HEK293 (cell line): Measurements from ENCODE around the gene KRTAP10-1.

Experiments used
- CTCF ChIA-PET: fragments of 350-600 bp; formaldehyde crosslinking; extraction: SDS; loops from one replicate; lab custom pipeline; 2021; ENCODE audit warnings: antibody characterized with exemption; lab: Yijun Ruan, JAX
- POLR2A ChIA-PET: fragments of 300-600 bp; formaldehyde crosslinking; extraction: SDS; loops from one replicate; lab custom pipeline; 2020; ENCODE audit warnings: antibody characterized with exemption, inconsistent platforms; lab: Yijun Ruan, JAX
- H3K27ac ChIP-seq: fragments of 200-500 bp; sonication (Bioruptor generic); 2 replicates; pipeline ENCODE4 v1.5.1; 2014; ENCODE audit warnings: low read depth, low read length, control low read depth, inconsistent platforms; ENCODE audit errors: extremely low read depth
- H3K36me3 ChIP-seq, 2 experiments: fragments of 200-500 bp in 1 of 2; sonication (Bioruptor generic) in 1 of 2; 1 replicate in 1 of 2; 2 replicates in 1 of 2; pipeline ENCODE4 v1.5.1; 2014 to 2017; ENCODE audit warnings: inconsistent platforms in 2 of 2, low read length in 2 of 2; ENCODE audit not compliant: control insufficient read depth in 2 of 2, insufficient read depth in 1 of 2
- H3K4me1 ChIP-seq: fragments of 200-500 bp; sonication (Bioruptor generic); 2 replicates; pipeline ENCODE4 v1.5.1; 2014; ENCODE audit warnings: mild to moderate bottlenecking, low read length, inconsistent platforms; ENCODE audit not compliant: control insufficient read depth, insufficient read depth
- H3K4me3 ChIP-seq: 2 replicates; pipeline ENCODE4 v1.5.1; 2011; ENCODE audit warnings: low read depth, mild to moderate bottlenecking, control low read depth, low read length, moderate library complexity
- H3K9me3 ChIP-seq: fragments of 200-500 bp; sonication (Bioruptor generic); 2 replicates; pipeline ENCODE4 v1.5.1; 2014; ENCODE audit warnings: low read depth, low read length, inconsistent platforms; ENCODE audit not compliant: control insufficient read depth, insufficient read depth
- BCL11A ChIP-seq: fragments of 450-650 bp; formaldehyde crosslinking; IDR thresholded peaks from 2 replicates; pipeline ENCODE4 v1.5.1; 2016; ENCODE audit warnings: low read depth, missing biosample characterization, missing genetic modification characterization
- SCRT2 ChIP-seq: fragments of 450-650 bp; formaldehyde crosslinking; IDR thresholded peaks from 2 replicates; pipeline ENCODE4 v1.5.1; 2016; ENCODE audit warnings: missing biosample characterization, missing genetic modification characterization
- TCF7L2 ChIP-seq: IDR thresholded peaks from 2 replicates; pipeline ENCODE4 v1.6.1; 2011; ENCODE audit warnings: low read depth, mild to moderate bottlenecking, inconsistent platforms, low read length, moderate library complexity, borderline replicate concordance
- ZFHX2 ChIP-seq: fragments of 450-650 bp; formaldehyde crosslinking; conservative IDR thresholded peaks from 2 replicates; pipeline ENCODE4 v1.5.1; 2016; ENCODE audit warnings: missing biosample characterization, missing genetic modification characterization
- ZNF146 ChIP-seq: fragments of 450-650 bp; formaldehyde crosslinking; IDR thresholded peaks from 2 replicates; pipeline ENCODE4 v1.5.1; 2016; ENCODE audit warnings: missing biosample characterization, missing genetic modification characterization
- ZNF157 ChIP-seq: fragments of 450-650 bp; formaldehyde crosslinking; IDR thresholded peaks from 2 replicates; pipeline ENCODE4 v1.5.1; 2016; ENCODE audit warnings: missing biosample characterization, missing genetic modification characterization
- ZNF292 ChIP-seq: fragments of 450-650 bp; formaldehyde crosslinking; IDR thresholded peaks from 2 replicates; pipeline ENCODE4 v1.5.1; 2016; ENCODE audit warnings: low read depth, missing biosample characterization, missing genetic modification characterization, borderline replicate concordance
- ZNF311 ChIP-seq: fragments of 450-650 bp; formaldehyde crosslinking; IDR thresholded peaks from 2 replicates; pipeline ENCODE4 v1.5.1; 2017; ENCODE audit warnings: missing biosample characterization, missing genetic modification characterization, borderline replicate concordance
- ZNF354C ChIP-seq: fragments of 450-650 bp; formaldehyde crosslinking; IDR thresholded peaks from 2 replicates; pipeline ENCODE4 v1.5.1; 2016; ENCODE audit warnings: missing biosample characterization, missing genetic modification characterization, low read depth, borderline replicate concordance
- ZNF433 ChIP-seq: fragments of 450-650 bp; formaldehyde crosslinking; IDR thresholded peaks from 2 replicates; pipeline ENCODE4 v1.5.1; 2016; ENCODE audit warnings: missing biosample characterization, missing genetic modification characterization, low read depth
- ZNF843 ChIP-seq: fragments of 450-650 bp; formaldehyde crosslinking; IDR thresholded peaks from 2 replicates; pipeline ENCODE4 v1.5.1; 2016; ENCODE audit warnings: missing biosample characterization, missing genetic modification characterization
- ZSCAN16 ChIP-seq: fragments of 450-650 bp; formaldehyde crosslinking; IDR thresholded peaks from 2 replicates; pipeline ENCODE4 v1.5.1; 2016; ENCODE audit warnings: missing biosample characterization, missing genetic modification characterization
- TF ChIP-seq, protein P1 (sequence below): fragments of 450-650 bp; formaldehyde crosslinking; IDR thresholded peaks from 2 replicates; pipeline ENCODE4 v1.5.1; 2017; ENCODE audit warnings: missing biosample characterization, missing genetic modification characterization
- TF ChIP-seq, protein P2 (sequence below): fragments of 450-650 bp; formaldehyde crosslinking; IDR thresholded peaks from 2 replicates; pipeline ENCODE4 v1.5.1; 2016; ENCODE audit warnings: missing biosample characterization, missing genetic modification characterization, low read depth
- TF ChIP-seq, protein P3 (sequence below): fragments of 450-650 bp; formaldehyde crosslinking; IDR thresholded peaks from 2 replicates; pipeline ENCODE4 v1.5.1; 2017; ENCODE audit warnings: missing biosample characterization, missing genetic modification characterization

The KRTAP10-1 gene

DNA sequence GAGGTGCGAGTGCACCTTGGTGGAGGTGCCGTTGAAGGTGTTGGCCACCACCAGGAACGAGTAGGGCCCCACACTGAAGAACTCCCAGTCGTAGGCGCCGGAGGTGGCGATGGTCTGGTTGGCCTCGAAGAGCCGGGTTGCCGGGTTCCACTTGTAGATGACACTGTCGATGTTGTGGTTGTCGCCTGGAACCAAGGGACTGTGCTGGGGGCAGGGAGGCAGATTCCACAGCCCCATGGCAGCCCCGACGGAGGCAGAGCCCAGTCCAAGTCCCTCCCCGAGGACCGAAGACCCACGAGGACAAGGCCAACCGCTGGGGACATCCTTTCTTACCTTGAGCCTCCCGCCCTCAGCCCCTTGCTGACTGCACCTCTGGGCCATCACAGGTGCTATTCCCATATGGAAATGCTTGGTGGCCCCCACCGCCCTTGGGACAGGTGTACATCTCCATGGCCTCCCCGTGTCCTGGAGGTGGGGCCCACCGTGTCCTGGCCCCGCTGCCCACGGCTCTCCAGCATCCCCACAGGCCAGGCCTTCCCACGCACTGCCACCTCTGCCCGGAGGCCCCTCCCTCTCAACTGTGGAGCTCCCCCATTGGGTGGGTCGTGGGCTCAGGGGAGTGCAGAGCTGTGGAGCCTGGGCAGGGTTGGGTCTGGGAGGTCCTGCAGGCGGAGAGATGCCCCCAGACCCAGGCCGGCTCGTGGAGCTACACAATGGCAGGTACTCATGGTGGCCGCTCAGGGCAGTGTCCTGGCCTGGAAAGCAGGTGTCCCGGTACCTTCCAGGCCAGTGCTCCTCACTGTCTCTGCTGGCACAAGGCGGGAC, 17.9 kb downstream of the KRTAP10-1 start:
- ChIA-PET CTCF (interaction anchor here (0.6 kb wide), 1 partner anchor 176 kb away, joined by 3 read pairs; no protein-coding TSS in a partner anchor), POLR2A (no interaction called here)
- Histone ChIP-seq H3K27ac (no peak overlapping the region), H3K4me3 (no peak overlapping the region), H3K4me1 (no peaks in the 10 kb centered on the region), H3K36me3 (no peaks in the 10 kb centered on the region), H3K9me3 (no peaks in the 10 kb centered on the region)
- no peak for TF ChIP-seq ZNF292 (tag by site-specific recombination)
- peak; percentile 45 for TF ChIP-seq ZFHX2 (tag by site-specific recombination)
- TF ChIP-seq, protein P1, sequence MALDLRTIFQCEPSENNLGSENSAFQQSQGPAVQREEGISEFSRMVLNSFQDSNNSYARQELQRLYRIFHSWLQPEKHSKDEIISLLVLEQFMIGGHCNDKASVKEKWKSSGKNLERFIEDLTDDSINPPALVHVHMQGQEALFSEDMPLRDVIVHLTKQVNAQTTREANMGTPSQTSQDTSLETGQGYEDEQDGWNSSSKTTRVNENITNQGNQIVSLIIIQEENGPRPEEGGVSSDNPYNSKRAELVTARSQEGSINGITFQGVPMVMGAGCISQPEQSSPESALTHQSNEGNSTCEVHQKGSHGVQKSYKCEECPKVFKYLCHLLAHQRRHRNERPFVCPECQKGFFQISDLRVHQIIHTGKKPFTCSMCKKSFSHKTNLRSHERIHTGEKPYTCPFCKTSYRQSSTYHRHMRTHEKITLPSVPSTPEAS (tag by site-specific recombination), result no peak
- no peak for TF ChIP-seq TCF7L2

DNA sequence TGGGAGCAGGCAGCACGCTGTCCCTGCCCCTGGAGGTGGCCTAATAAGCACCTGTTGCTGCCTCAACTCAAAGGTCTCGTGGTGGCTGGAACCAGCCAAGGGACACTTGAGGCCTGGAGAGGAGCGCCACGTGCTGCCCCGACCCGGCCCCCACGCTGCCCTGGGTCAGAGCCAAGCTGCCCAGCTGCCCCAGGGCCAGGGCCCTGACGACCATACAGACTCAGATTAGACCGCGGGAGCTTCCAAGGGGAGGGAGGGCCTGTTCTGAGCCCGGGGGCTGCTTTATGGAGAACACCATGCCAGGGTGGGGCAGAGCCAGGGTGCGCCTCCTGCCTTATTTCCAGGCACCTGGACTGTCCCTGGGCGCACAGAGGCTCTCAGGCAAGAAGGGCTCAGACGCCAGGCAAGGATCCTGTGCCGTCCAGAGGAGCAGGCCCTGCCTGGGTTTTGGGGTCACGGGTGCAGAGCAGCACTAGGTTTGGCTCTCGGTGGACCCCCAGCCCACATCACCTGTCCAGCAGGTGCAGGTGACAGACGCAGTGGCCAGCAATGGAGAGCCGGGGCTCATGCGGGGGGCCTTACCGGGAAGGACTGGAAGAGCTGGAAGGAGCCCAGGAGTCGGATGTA, 18.6 kb downstream of the KRTAP10-1 start:
- Histone ChIP-seq H3K4me1 (no peaks in the 10 kb centered on the region), H3K4me3 (no peak overlapping the region), H3K9me3 (no peaks in the 10 kb centered on the region), H3K36me3 (no peaks in the 10 kb centered on the region), H3K27ac (no peak overlapping the region)
- POLR2A ChIA-PET, result no interaction called here
- peak; percentile 88 for TF ChIP-seq SCRT2 (tag by site-specific recombination)
- TF ChIP-seq ZNF311 (tag by site-specific recombination), result no peak
- CTCF ChIA-PET, result interaction anchor here (1.0 kb wide), 1 partner anchor 222 kb away, joined by 3 read pairs; no protein-coding TSS in a partner anchor

DNA sequence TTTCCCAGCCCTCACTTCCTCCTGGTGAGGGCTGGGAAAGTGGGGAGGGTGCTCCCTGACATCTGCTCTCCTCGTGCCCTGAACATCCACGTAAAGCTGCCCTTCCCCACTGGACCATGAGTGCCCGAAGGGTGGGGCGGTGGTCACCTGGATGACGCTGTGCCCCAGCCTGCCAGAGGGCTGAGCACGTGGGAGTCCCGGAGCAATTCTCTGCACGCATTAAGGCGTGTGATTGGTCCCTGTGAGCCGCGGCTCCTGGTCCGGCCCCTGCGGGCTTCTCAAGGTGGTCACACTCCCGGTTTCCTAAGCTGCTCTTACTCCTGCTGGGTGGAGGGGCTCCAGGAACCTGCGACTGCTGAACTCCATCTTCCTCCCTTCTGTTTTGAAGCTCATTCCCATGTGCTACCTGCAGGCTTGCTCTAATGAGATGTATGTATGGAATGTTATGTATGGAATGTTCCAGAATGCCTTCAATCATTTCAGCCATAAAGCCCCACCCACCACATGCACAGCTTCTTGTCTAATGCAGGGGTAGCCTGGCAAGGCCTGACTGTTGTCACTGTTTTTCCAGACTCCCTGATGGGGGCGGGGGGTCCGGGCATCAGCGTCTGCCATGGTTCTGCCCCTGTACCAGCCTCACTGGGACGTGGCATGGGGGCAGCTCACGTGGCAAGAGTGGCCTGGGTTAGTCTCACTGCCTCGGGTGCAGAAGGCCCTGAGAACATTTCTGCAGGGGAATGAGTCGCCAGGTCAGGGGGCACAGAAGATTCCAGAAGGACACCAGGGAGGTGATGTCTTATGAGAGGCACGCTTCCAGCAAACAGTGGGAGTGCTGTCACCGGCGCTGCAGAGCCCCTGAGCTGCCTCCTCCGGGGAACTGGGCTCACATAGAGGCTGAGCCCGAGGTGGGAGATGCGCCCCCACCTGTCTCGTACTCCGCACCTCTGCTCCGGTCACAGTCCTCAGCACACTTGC, 19.4 kb downstream of the KRTAP10-1 start:
- CTCF ChIA-PET, result interaction anchor here (0.6 to 1.0 kb wide), 4 partner anchors 10 to 767 kb away, joined by 3 to 4 read pairs (median 3); no protein-coding TSS in a partner anchor
- no peaks in the 10 kb centered on the region for H3K36me3 ChIP-seq
- H3K4me3 ChIP-seq, result no peak overlapping the region
- POLR2A ChIA-PET, result no interaction called here
- no peak overlapping the region for H3K27ac ChIP-seq
- TF ChIP-seq ZSCAN16 (tag by site-specific recombination), result no peak
- TF ChIP-seq ZNF157, result no peak
- TF ChIP-seq ZNF354C (tag by site-specific recombination), result no peak
- TF ChIP-seq ZNF433, result no peak
- no peaks in the 10 kb centered on the region for H3K9me3 ChIP-seq
- H3K4me1 ChIP-seq, result no peaks in the 10 kb centered on the region

DNA sequence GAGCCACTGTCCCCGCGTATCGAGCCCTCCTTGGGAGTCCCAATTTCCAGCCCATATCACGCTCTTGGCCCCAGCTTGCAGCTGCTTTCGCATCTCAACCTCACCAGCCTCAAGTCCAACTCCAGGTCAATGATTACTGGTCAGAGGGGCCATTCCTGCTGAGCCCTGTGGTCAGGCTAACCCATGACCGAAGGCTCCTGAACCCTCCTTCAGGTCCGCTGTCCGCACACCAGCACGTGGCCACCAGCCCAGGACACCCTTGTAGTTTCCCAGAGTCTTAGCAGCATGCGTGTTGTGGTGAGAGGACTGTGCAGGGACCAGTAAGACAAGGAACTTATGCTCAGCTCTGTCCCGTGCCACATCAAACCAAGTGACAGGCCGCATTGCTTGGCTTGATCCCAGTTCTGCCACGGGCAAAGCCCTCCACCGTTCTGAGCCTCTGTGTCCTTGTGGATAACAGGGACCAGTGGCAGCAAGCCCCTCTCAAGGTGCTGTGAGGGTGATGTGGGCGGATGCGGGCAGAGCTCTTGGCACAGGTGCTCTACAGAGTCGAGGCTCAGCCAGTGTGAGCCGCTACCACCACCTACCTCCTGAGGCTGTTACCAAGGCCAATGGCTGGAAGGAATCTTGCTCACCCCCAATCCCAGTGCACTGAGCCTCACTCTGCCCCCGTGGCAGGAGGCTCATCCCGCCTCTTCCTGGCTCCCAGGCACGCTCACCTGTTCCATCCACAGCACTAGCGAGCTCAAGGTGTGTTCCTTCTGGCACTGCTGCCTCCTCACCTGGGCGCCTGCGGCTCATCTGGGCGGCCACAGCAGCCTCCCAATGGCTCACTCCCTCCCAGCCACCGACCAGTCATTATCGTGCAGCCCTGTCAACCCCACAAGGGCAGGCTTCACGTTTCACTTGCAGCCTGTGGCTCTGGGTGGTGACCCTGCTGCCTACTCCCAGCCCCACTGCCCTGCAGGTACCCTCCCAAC, 20.4 kb downstream of the KRTAP10-1 start:
- H3K9me3 ChIP-seq, result no peaks in the 10 kb centered on the region
- no peaks in the 10 kb centered on the region for H3K4me1 ChIP-seq
- ChIA-PET POLR2A (no interaction called here), CTCF (interaction anchor here (0.6 to 1.5 kb wide), 5 partner anchors 9 to 766 kb away, joined by 3 to 6 read pairs (median 3); no protein-coding TSS in a partner anchor)
- no peaks in the 10 kb centered on the region for H3K36me3 ChIP-seq
- H3K4me3 ChIP-seq, result no peak overlapping the region
- H3K27ac ChIP-seq, result no peak overlapping the region
- TF ChIP-seq ZNF146 (tag by site-specific recombination) (no peak), BCL11A (no peak), ZNF843 (tag by site-specific recombination) (no peak)
- TF ChIP-seq, protein P2, sequence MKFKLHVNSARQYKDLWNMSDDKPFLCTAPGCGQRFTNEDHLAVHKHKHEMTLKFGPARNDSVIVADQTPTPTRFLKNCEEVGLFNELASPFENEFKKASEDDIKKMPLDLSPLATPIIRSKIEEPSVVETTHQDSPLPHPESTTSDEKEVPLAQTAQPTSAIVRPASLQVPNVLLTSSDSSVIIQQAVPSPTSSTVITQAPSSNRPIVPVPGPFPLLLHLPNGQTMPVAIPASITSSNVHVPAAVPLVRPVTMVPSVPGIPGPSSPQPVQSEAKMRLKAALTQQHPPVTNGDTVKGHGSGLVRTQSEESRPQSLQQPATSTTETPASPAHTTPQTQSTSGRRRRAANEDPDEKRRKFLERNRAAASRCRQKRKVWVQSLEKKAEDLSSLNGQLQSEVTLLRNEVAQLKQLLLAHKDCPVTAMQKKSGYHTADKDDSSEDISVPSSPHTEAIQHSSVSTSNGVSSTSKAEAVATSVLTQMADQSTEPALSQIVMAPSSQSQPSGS (tag by site-specific recombination), result no peak
- TF ChIP-seq, protein P3, sequence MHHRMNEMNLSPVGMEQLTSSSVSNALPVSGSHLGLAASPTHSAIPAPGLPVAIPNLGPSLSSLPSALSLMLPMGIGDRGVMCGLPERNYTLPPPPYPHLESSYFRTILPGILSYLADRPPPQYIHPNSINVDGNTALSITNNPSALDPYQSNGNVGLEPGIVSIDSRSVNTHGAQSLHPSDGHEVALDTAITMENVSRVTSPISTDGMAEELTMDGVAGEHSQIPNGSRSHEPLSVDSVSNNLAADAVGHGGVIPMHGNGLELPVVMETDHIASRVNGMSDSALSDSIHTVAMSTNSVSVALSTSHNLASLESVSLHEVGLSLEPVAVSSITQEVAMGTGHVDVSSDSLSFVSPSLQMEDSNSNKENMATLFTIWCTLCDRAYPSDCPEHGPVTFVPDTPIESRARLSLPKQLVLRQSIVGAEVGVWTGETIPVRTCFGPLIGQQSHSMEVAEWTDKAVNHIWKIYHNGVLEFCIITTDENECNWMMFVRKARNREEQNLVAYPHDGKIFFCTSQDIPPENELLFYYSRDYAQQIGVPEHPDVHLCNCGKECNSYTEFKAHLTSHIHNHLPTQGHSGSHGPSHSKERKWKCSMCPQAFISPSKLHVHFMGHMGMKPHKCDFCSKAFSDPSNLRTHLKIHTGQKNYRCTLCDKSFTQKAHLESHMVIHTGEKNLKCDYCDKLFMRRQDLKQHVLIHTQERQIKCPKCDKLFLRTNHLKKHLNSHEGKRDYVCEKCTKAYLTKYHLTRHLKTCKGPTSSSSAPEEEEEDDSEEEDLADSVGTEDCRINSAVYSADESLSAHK (tag by site-specific recombination), result no peak
